ENCODE measurements around the gene DCLK1. TPM values are rescaled to one million over a fixed set of nuclear protein-coding genes. Genes with fewer than 3 reads are reported as not detected.
"Not testable (repeated sequence)": the region's sequence is repeated elsewhere in the genome, so short reads cannot be mapped to it uniquely, and the experiment has no call there.

The DCLK1 gene
- total and polyA plus RNA-seq, 4 experiments from 2014 or later, result not detected

DNA sequence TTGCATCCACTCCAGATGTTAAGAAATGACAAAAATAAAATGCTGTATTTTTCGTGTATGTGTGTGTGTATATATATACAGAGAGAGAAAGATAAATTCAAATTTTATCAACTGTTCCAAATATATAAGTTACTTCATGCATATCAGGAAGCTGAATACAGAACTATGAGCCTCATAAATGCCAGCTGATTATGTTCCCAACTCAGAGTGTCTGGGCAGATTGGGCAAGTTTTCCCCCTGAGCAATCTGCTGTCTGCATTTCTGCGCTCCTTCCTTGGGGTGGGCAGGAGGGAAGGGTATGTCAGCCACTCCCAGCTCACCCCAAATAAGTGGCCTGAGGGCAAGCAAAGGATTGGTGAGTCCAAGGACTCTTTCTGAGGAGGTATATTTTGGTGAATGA lies 154.1 kb downstream of the DCLK1 start:
- Mint-ChIP-seq H3K27me3 (peaks cover 0 to 3% of the 10 kb centered on the region in 2 donors), H3K27ac (no peak overlapping the region), H3K9me3 (peaks cover 0 to 9% (median 3%) of the 10 kb centered on the region in 8 donors), H3K36me3 (no peaks in the 10 kb centered on the region), H3K4me1 (no peaks in the 10 kb centered on the region), H3K4me3 (no peak overlapping the region)
- no peaks in the 10 kb centered on the region for H3K4me1 ChIP-seq (ENCODE audit: insufficient read depth, low read length)
- intact Hi-C loops (cut with micrococcal nuclease), result no loop called here
- ChIA-PET POLR2A (ENCODE audit: partially characterized antibody) (no interaction called here), CTCF (ENCODE audit: partially characterized antibody) (interaction anchor here (1.0 to 2.0 kb wide), 2 partner anchors 9 to 11 kb away, joined by 3 to 7 read pairs; no protein-coding TSS in a partner anchor)
- H3K9me3 ChIP-seq (ENCODE audit: control insufficient read depth in 1 of 2, low read length in 2 of 2), result no peaks in the 10 kb centered on the region
- no peak overlapping the region for H3K4me3 ChIP-seq (ENCODE audit: low read length in 2 of 2)
- H3K27ac ChIP-seq (ENCODE audit: low read depth, low read length), result no peak overlapping the region
- no peaks in the 10 kb centered on the region for H3K36me3 ChIP-seq (ENCODE audit: insufficient read depth, low read length)
- DNase-seq, result no peak
- no peaks in the 10 kb centered on the region for H3K27me3 ChIP-seq (ENCODE audit: insufficient read depth, low read length)

- ChIA-PET CTCF (ENCODE audit: partially characterized antibody) (interaction anchor here (1.7 to 2.0 kb wide), 2 partner anchors 10 to 12 kb away, joined by 3 to 7 read pairs; no protein-coding TSS in a partner anchor), POLR2A (ENCODE audit: partially characterized antibody) (no interaction called here)
These were observed 155.1 kb downstream of the DCLK1 start for GRCh38 chr13:35976126-35976525.

GRCh38 chr13:35966951-35967350 lies 164.2 kb downstream of the DCLK1 start:
- H3K27me3 ChIP-seq (ENCODE audit: insufficient read depth, low read length); H3K4me1 ChIP-seq (ENCODE audit: insufficient read depth, low read length); H3K4me3 ChIP-seq (ENCODE audit: low read length in 2 of 2); H3K36me3 Mint-ChIP-seq; H3K27ac Mint-ChIP-seq; H3K4me1 Mint-ChIP-seq; CTCF ChIA-PET (ENCODE audit: partially characterized antibody); intact Hi-C loops (cut with micrococcal nuclease); POLR2A ChIA-PET (ENCODE audit: partially characterized antibody); H3K36me3 ChIP-seq (ENCODE audit: insufficient read depth, low read length); H3K4me3 Mint-ChIP-seq; H3K27me3 Mint-ChIP-seq; H3K27ac ChIP-seq (ENCODE audit: low read depth, low read length); H3K9me3 ChIP-seq (ENCODE audit: control insufficient read depth in 1 of 2, low read length in 2 of 2); DNase-seq: not testable (repeated sequence)
- H3K9me3 Mint-ChIP-seq, result peaks cover 0 to 18% (median 8%) of the 10 kb centered on the region in 8 donors

More at GRCh38 chr13:35976126-35976525, 155.1 kb downstream of the DCLK1 start:
- Histone ChIP-seq H3K4me1 (ENCODE audit: insufficient read depth, low read length) (no peaks in the 10 kb centered on the region), H3K36me3 (ENCODE audit: insufficient read depth, low read length) (no peaks in the 10 kb centered on the region), H3K27me3 (ENCODE audit: insufficient read depth, low read length) (no peaks in the 10 kb centered on the region), H3K27ac (ENCODE audit: low read depth, low read length) (no peak overlapping the region), H3K9me3 (ENCODE audit: control insufficient read depth in 1 of 2, low read length in 2 of 2) (no peaks in the 10 kb centered on the region), H3K4me3 (ENCODE audit: low read length in 2 of 2) (no peak overlapping the region)
- no peak overlapping the region for H3K27ac Mint-ChIP-seq
- no peaks in the 10 kb centered on the region for H3K4me1 Mint-ChIP-seq
- DNase-seq, result no peak
- no peak overlapping the region for H3K4me3 Mint-ChIP-seq
- intact Hi-C loops (cut with micrococcal nuclease), result no loop called here
- H3K36me3 Mint-ChIP-seq, result no peaks in the 10 kb centered on the region
- peaks cover 0 to 3% of the 10 kb centered on the region in 2 donors for H3K27me3 Mint-ChIP-seq
- peaks cover 0 to 13% (median 4%) of the 10 kb centered on the region in 8 donors for H3K9me3 Mint-ChIP-seq

GRCh38 chr13:35966024-35966423 lies 165.2 kb downstream of the DCLK1 start:
- intact Hi-C loops (cut with micrococcal nuclease), result no loop called here
- Histone ChIP-seq H3K36me3 (ENCODE audit: insufficient read depth, low read length) (no peaks in the 10 kb centered on the region), H3K27ac (ENCODE audit: low read depth, low read length) (no peak overlapping the region), H3K27me3 (ENCODE audit: insufficient read depth, low read length) (no peaks in the 10 kb centered on the region), H3K4me3 (ENCODE audit: low read length in 2 of 2) (no peak overlapping the region), H3K9me3 (ENCODE audit: control insufficient read depth in 1 of 2, low read length in 2 of 2) (no peaks in the 10 kb centered on the region), H3K4me1 (ENCODE audit: insufficient read depth, low read length) (no peaks in the 10 kb centered on the region)
- no peak overlapping the region for H3K27ac Mint-ChIP-seq
- POLR2A ChIA-PET (ENCODE audit: partially characterized antibody), result no interaction called here
- peaks cover 0 to 18% (median 7%) of the 10 kb centered on the region in 8 donors for H3K9me3 Mint-ChIP-seq
- no peaks in the 10 kb centered on the region for H3K4me1 Mint-ChIP-seq
- H3K27me3 Mint-ChIP-seq, result peaks cover 0 to 2% of the 10 kb centered on the region in 2 donors
- H3K4me3 Mint-ChIP-seq, result no peak overlapping the region
- CTCF ChIA-PET (ENCODE audit: partially characterized antibody), result interaction anchor here (1.0 kb wide), 1 partner anchor 11 kb away, joined by 3 read pairs; no protein-coding TSS in a partner anchor
- no peaks in the 10 kb centered on the region for H3K36me3 Mint-ChIP-seq
- DNase-seq, result no peak

GRCh38 chr13:35965226-35965927 lies 165.8 kb downstream of the DCLK1 start:
- peaks cover 0 to 2% of the 10 kb centered on the region in 2 donors for H3K27me3 Mint-ChIP-seq
- H3K9me3 ChIP-seq (ENCODE audit: control insufficient read depth in 1 of 2, low read length in 2 of 2), result no peaks in the 10 kb centered on the region
- POLR2A ChIA-PET (ENCODE audit: partially characterized antibody), result no interaction called here
- H3K36me3 ChIP-seq (ENCODE audit: insufficient read depth, low read length), result no peaks in the 10 kb centered on the region
- DNase-seq, result no peak
- H3K27ac ChIP-seq (ENCODE audit: low read depth, low read length), result no peak overlapping the region
- H3K36me3 Mint-ChIP-seq, result no peaks in the 10 kb centered on the region
- no peak overlapping the region for H3K27ac Mint-ChIP-seq
- H3K4me3 Mint-ChIP-seq, result no peak overlapping the region
- no peak overlapping the region for H3K4me3 ChIP-seq (ENCODE audit: low read length in 2 of 2)
- intact Hi-C loops (cut with micrococcal nuclease), result no loop called here
- no peaks in the 10 kb centered on the region for H3K4me1 ChIP-seq (ENCODE audit: insufficient read depth, low read length)
- H3K9me3 Mint-ChIP-seq, result peaks cover 0 to 17% (median 7%) of the 10 kb centered on the region in 8 donors
- CTCF ChIA-PET (ENCODE audit: partially characterized antibody), result interaction anchor here (1.0 kb wide), 1 partner anchor 12 kb away, joined by 3 read pairs; no protein-coding TSS in a partner anchor
- no peaks in the 10 kb centered on the region for H3K4me1 Mint-ChIP-seq
- H3K27me3 ChIP-seq (ENCODE audit: insufficient read depth, low read length), result no peaks in the 10 kb centered on the region

DNA sequence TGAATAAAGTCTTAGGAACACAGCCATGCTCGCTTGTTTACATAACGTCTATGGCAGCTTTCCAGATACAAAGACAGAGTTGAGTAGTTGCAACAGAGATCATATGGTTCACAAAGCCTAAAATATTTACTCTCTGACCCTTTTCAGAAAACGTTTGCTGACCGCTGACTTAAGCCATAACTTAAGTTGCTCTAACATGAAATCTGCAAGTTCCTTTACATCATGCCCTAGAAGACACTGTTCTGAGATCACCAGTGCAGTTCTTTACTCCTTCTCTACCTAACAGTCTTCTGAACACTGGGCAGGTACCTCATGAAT lies 166.4 kb downstream of the DCLK1 start:
- CTCF ChIA-PET (ENCODE audit: partially characterized antibody), result no interaction called here

GRCh38 chr13:35964011-35964862 lies 166.9 kb downstream of the DCLK1 start:
- Mint-ChIP-seq H3K36me3 (no peaks in the 10 kb centered on the region), H3K27me3 (peaks cover 1 to 2% of the 10 kb centered on the region in 2 donors), H3K9me3 (peaks cover 0 to 10% (median 6%) of the 10 kb centered on the region in 8 donors), H3K4me3 (no peak overlapping the region), H3K4me1 (no peaks in the 10 kb centered on the region), H3K27ac (no peak overlapping the region)
- Histone ChIP-seq H3K27me3 (ENCODE audit: insufficient read depth, low read length) (no peaks in the 10 kb centered on the region), H3K27ac (ENCODE audit: low read depth, low read length) (no peak overlapping the region), H3K4me1 (ENCODE audit: insufficient read depth, low read length) (no peaks in the 10 kb centered on the region), H3K36me3 (ENCODE audit: insufficient read depth, low read length) (no peaks in the 10 kb centered on the region), H3K4me3 (ENCODE audit: low read length in 2 of 2) (no peak overlapping the region), H3K9me3 (ENCODE audit: control insufficient read depth in 1 of 2, low read length in 2 of 2) (no peaks in the 10 kb centered on the region)
- DNase-seq, result no peak
- POLR2A ChIA-PET (ENCODE audit: partially characterized antibody), result no interaction called here
- CTCF ChIA-PET (ENCODE audit: partially characterized antibody), result no interaction called here
- intact Hi-C loops (cut with micrococcal nuclease), result no loop called here

More for the DNA sequence above, 166.4 kb downstream of the DCLK1 start:
- Histone ChIP-seq H3K27ac (ENCODE audit: low read depth, low read length) (no peak overlapping the region), H3K4me1 (ENCODE audit: insufficient read depth, low read length) (no peaks in the 10 kb centered on the region), H3K27me3 (ENCODE audit: insufficient read depth, low read length) (no peaks in the 10 kb centered on the region), H3K36me3 (ENCODE audit: insufficient read depth, low read length) (no peaks in the 10 kb centered on the region), H3K9me3 (ENCODE audit: control insufficient read depth in 1 of 2, low read length in 2 of 2) (no peaks in the 10 kb centered on the region), H3K4me3 (ENCODE audit: low read length in 2 of 2) (no peak overlapping the region)
- Mint-ChIP-seq H3K4me3 (no peak overlapping the region), H3K27me3 (peaks cover under 1 to 2% of the 10 kb centered on the region in 2 donors), H3K4me1 (no peaks in the 10 kb centered on the region), H3K36me3 (no peaks in the 10 kb centered on the region), H3K27ac (no peak overlapping the region), H3K9me3 (peaks cover 0 to 13% (median 6%) of the 10 kb centered on the region in 8 donors)
- intact Hi-C loops (cut with micrococcal nuclease), result no loop called here
- DNase-seq, result no peak
- POLR2A ChIA-PET (ENCODE audit: partially characterized antibody), result no interaction called here
